Measurements from ENCODE around the gene TMEFF2. TPM values are rescaled to one million over a fixed set of nuclear protein-coding genes. Genes with fewer than 3 reads are reported as not detected.
"Not testable (repeated sequence)": the region's sequence is repeated elsewhere in the genome, so short reads cannot be mapped to it uniquely, and the experiment has no call there.

TMEFF2 gene
- total RNA-seq, 1 donor from 2014 or later: 0.41 TPM

GRCh38 chr2:192130312-192130711 lies 64.4 kb downstream of the TMEFF2 start:
- not testable (repeated sequence) for H3K27ac ChIP-seq (ENCODE audit: low read depth, low read length); H3K27ac Mint-ChIP-seq (ENCODE audit: unreplicated experiment); H2AFZ ChIP-seq (ENCODE audit: low read depth, low read length); H3K4me2 ChIP-seq (ENCODE audit: low read length); H3K9me3 Mint-ChIP-seq (ENCODE audit: unreplicated experiment); DNase-seq (ENCODE audit: low read depth); H3K36me3 ChIP-seq (ENCODE audit: insufficient read depth, low read length); H3K4me3 ChIP-seq (ENCODE audit: insufficient read depth, low read depth, low read length); H4K20me1 ChIP-seq (ENCODE audit: insufficient read depth, low read length); FAIRE-seq; H3K9me3 ChIP-seq (ENCODE audit: insufficient read depth, low read depth, low read length); H3K4me3 Mint-ChIP-seq (ENCODE audit: unreplicated experiment); H3K36me3 Mint-ChIP-seq (ENCODE audit: low read depth, unreplicated experiment); H3K27me3 Mint-ChIP-seq (ENCODE audit: low read depth, unreplicated experiment); H3K9ac ChIP-seq (ENCODE audit: low read length); H3K79me2 ChIP-seq (ENCODE audit: insufficient read depth, low read length); H3K4me1 ChIP-seq (ENCODE audit: insufficient read depth, low read length); H3K27me3 ChIP-seq (ENCODE audit: insufficient read depth, low read length)
- H3K4me1 Mint-ChIP-seq (ENCODE audit: low read depth, unreplicated experiment): peaks cover 12% of the 10 kb centered on the region

GRCh38 chr2:192128655-192129054 lies 66.1 kb downstream of the TMEFF2 start:
- peaks cover 23% of the 10 kb centered on the region for H3K4me1 Mint-ChIP-seq (ENCODE audit: low read depth, unreplicated experiment)
- DNase-seq (ENCODE audit: low read depth) (peak; percentile 43), FAIRE-seq (no peak)
- H3K9me3 Mint-ChIP-seq (ENCODE audit: unreplicated experiment): no peaks in the 10 kb centered on the region
- no peak overlapping the region for H3K4me3 Mint-ChIP-seq (ENCODE audit: unreplicated experiment)
- Histone ChIP-seq H3K4me3 (ENCODE audit: insufficient read depth, low read depth, low read length) (no peak overlapping the region), H3K4me1 (ENCODE audit: insufficient read depth, low read length) (no peaks in the 10 kb centered on the region), H4K20me1 (ENCODE audit: insufficient read depth, low read length) (no peaks in the 10 kb centered on the region), H3K9ac (ENCODE audit: low read length) (no peak overlapping the region), H2AFZ (ENCODE audit: low read depth, low read length) (no peak overlapping the region), H3K27me3 (ENCODE audit: insufficient read depth, low read length) (no peaks in the 10 kb centered on the region), H3K4me2 (ENCODE audit: low read length) (no peak overlapping the region), H3K36me3 (ENCODE audit: insufficient read depth, low read length) (no peaks in the 10 kb centered on the region), H3K79me2 (ENCODE audit: insufficient read depth, low read length) (no peaks in the 10 kb centered on the region), H3K27ac (ENCODE audit: low read depth, low read length) (no peak overlapping the region), H3K9me3 (ENCODE audit: insufficient read depth, low read depth, low read length) (no peaks in the 10 kb centered on the region)
- no peaks in the 10 kb centered on the region for H3K36me3 Mint-ChIP-seq (ENCODE audit: low read depth, unreplicated experiment)
- H3K27me3 Mint-ChIP-seq (ENCODE audit: low read depth, unreplicated experiment): peaks cover 5% of the 10 kb centered on the region
- TF ChIP-seq CTCF (IDR thresholded peaks at IDR 0.05; ENCODE audit: insufficient read depth, low read depth, low read length): no peak
- no peak for TF ChIP-seq EZH2 (IDR thresholded peaks at IDR 0.05; ENCODE audit: insufficient read depth, low read length)
- H3K27ac Mint-ChIP-seq (ENCODE audit: unreplicated experiment): no peak overlapping the region

- peaks cover 5% of the 10 kb centered on the region for H3K27me3 Mint-ChIP-seq (ENCODE audit: low read depth, unreplicated experiment)
Measured at GRCh38 chr2:192127434-192127833, 67.3 kb downstream of the TMEFF2 start.

More at GRCh38 chr2:192127434-192127833, 67.3 kb downstream of the TMEFF2 start:
- no peaks in the 10 kb centered on the region for H3K36me3 Mint-ChIP-seq (ENCODE audit: low read depth, unreplicated experiment)
- H3K4me1 Mint-ChIP-seq (ENCODE audit: low read depth, unreplicated experiment): peaks cover 23% of the 10 kb centered on the region
- FAIRE-seq: no peak
- Histone ChIP-seq H2AFZ (ENCODE audit: low read depth, low read length) (no peak overlapping the region), H3K27me3 (ENCODE audit: insufficient read depth, low read length) (no peaks in the 10 kb centered on the region), H3K4me1 (ENCODE audit: insufficient read depth, low read length) (no peaks in the 10 kb centered on the region), H3K79me2 (ENCODE audit: insufficient read depth, low read length) (no peaks in the 10 kb centered on the region), H3K9ac (ENCODE audit: low read length) (no peak overlapping the region), H4K20me1 (ENCODE audit: insufficient read depth, low read length) (no peaks in the 10 kb centered on the region), H3K36me3 (ENCODE audit: insufficient read depth, low read length) (no peaks in the 10 kb centered on the region), H3K27ac (ENCODE audit: low read depth, low read length) (no peak overlapping the region), H3K4me3 (ENCODE audit: insufficient read depth, low read depth, low read length) (no peak overlapping the region), H3K4me2 (ENCODE audit: low read length) (no peak overlapping the region), H3K9me3 (ENCODE audit: insufficient read depth, low read depth, low read length) (no peaks in the 10 kb centered on the region)
- TF ChIP-seq EZH2 (IDR thresholded peaks at IDR 0.05; ENCODE audit: insufficient read depth, low read length): no peak
- TF ChIP-seq CTCF (IDR thresholded peaks at IDR 0.05; ENCODE audit: insufficient read depth, low read depth, low read length): no peak
- H3K4me3 Mint-ChIP-seq (ENCODE audit: unreplicated experiment): no peak overlapping the region
- no peak overlapping the region for H3K27ac Mint-ChIP-seq (ENCODE audit: unreplicated experiment)
- H3K9me3 Mint-ChIP-seq (ENCODE audit: unreplicated experiment): no peaks in the 10 kb centered on the region
- DNase-seq (ENCODE audit: low read depth): no peak
